Bone marrow (tissue), 2 donors: ENCODE results near the gene DCAF6.

ENCODE experiments used
- DNase-seq, 2 donors: peaks; one replicate each; lab custom pipeline; 2025; lab: John Stamatoyannopoulos, UW

The DCAF6 gene

GRCh38 chr1:168087696-168088095, 151.2 kb downstream of the DCAF6 start:
- DNase-seq: no peak

GRCh38 chr1:168088511-168089325, 152.2 kb downstream of the DCAF6 start:
- no peak for DNase-seq

GRCh38 chr1:168089326-168089978, 153.0 kb downstream of the DCAF6 start:
- no peak for DNase-seq

- no peak for DNase-seq
Measured at GRCh38 chr1:168089979-168090337, 153.5 kb downstream of the DCAF6 start.

- no peak for DNase-seq
Measured at GRCh38 chr1:168090395-168090794, 153.9 kb downstream of the DCAF6 start.

GRCh38 chr1:168091063-168091462, 154.6 kb downstream of the DCAF6 start:
- no peak for DNase-seq

- DNase-seq: no peak
Measured at GRCh38 chr1:168091720-168092550, 155.5 kb downstream of the DCAF6 start.

GRCh38 chr1:168092566-168093355, 156.3 kb downstream of the DCAF6 start:
- DNase-seq: no peak

- no peak for DNase-seq
Measured at GRCh38 chr1:168093616-168094015, 157.1 kb downstream of the DCAF6 start.

- DNase-seq: no peak
Measured at GRCh38 chr1:168095476-168095875, 159.0 kb downstream of the DCAF6 start.

- DNase-seq: no peak
Measured at GRCh38 chr1:168096296-168097165, 160.0 kb downstream of the DCAF6 start.

GRCh38 chr1:168097921-168098528, 161.5 kb downstream of the DCAF6 start:
- no peak for DNase-seq

- DNase-seq: no peak
Measured at GRCh38 chr1:168098534-168099320, 162.2 kb downstream of the DCAF6 start.

GRCh38 chr1:168099337-168099801, 162.9 kb downstream of the DCAF6 start:
- no peak for DNase-seq

GRCh38 chr1:168100315-168101002, 164.0 kb downstream of the DCAF6 start:
- no peak for DNase-seq

GRCh38 chr1:168101336-168101735, 164.9 kb downstream of the DCAF6 start:
- no peak for DNase-seq

- DNase-seq: no peak
Measured at GRCh38 chr1:168102487-168102886, 166.0 kb downstream of the DCAF6 start.

GRCh38 chr1:168104535-168104934, 168.1 kb downstream of the DCAF6 start:
- no peak for DNase-seq

GRCh38 chr1:168105846-168106245, 169.4 kb downstream of the DCAF6 start:
- no peak for DNase-seq
